Hematopoietic multipotent progenitor cell treated with erythropoietin and hydrocortisone succinate and interleukin-3 and kit ligand, for 8 days (in vitro differentiated cells): Measurements from ENCODE around the gene ZNF710.

Experiments used
- DNase-seq: peaks from one replicate; pipeline ENCODE4 v3.0.0-alpha.2; 2015

Gene ZNF710

DNA sequence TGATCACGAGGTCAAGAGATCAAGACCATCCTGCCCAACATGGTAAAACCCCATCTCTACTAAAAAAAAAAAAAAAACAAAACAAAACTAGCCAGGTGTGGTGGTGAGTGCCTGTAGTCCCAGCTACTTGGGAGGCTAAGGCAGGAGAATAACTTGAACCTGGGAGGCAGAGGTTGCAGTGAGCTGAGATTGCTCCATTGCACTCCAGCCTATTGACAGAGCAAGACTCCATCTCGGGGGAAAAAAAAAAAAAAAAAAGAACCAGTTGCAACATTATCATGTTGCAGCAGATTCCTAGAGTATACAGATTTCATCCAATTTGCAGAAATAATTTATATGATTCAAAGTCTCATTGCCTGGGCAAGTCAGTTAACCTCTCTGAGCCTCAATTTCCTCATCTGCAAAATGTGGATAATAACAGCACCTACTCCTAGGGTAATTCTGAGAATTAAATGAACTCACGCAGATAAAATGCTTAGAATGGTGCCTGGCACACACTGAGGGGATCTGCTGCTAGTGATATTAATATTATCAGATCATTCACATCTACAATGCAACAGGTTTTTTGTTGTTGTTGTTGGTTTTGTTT lies 108.1 kb downstream of the ZNF710 start:
- DNase-seq = peak; percentile 94

DNA sequence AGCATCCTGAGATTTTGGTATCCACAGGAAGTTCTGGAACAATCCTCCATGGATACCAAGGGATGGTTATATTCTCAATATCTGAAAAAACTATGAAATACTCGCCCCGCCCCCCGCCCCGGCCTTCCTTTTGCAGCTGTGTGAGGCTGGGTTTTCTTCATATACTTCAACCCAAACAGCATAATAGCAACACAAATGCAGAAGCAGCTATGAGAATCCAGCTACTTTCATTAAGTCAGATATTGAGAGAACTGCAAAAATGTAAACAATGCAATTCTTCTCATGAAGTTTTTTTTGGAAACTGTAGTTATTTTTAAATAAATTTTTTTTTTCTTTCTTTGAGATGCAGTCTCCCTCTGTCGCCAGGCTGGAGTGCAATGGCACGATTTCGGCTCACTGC lies 112.0 kb downstream of the ZNF710 start:
- DNase-seq = no peak

DNA sequence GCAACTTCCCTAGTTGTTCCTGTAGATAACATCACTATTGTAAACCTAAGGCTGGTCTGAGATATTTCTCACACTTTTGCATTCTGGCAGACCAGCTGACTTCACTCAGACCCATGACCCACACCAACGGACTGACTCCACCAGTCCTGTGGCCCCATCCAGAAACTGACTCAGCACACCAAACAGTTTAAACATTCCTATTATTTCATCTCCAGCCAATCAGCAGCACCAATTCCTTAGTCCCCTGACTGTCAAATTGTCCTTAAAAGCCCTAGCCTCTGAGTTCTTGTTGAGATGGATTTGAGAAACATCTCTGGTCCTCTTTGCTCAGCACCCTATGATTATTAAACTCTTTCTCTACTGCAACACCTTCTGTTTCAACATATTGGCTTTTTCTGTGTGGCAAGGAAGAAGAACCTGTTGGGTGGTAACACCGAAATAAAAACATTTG lies 113.4 kb downstream of the ZNF710 start:
- peak; percentile 72 for DNase-seq

DNA sequence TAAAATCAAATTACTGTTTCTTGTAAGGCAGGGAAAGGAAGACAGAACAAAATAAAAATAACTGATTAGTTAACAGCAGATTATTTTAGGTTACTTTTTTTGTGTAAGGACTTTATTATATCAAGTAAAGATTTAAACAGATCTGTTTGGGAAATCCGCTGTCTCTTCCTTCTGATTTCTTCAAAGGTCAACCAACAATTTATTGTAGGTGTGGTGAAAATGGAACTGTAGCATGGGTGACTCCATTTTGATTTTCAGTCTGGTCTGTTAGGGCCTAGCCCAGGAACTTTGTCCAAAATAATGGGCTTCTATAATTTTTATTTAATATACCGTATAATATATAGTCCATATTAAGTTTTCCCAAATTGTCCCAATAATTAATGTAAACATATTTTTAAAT lies 114.7 kb downstream of the ZNF710 start:
- DNase-seq = no peak

DNA sequence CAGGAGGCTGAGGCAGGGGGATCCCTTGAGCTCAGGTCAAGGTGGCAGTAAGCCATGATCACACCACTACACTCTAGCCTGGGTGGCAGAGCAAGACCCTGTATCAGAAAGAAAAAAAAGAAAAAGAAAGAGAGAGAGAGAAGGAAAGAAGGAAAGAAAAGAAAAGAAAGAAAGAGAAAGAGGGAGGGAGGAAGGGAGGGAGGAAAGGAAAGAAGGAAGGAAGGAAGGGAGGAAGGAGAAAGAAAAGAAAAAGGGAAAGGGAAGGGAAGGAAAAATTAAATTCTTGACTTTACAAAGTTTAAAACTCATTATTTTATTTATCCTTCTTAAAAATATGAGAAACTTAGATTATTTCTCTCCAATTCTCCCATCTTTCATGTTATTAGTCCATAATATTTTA lies 118.2 kb downstream of the ZNF710 start:
- DNase-seq = no peak

DNA sequence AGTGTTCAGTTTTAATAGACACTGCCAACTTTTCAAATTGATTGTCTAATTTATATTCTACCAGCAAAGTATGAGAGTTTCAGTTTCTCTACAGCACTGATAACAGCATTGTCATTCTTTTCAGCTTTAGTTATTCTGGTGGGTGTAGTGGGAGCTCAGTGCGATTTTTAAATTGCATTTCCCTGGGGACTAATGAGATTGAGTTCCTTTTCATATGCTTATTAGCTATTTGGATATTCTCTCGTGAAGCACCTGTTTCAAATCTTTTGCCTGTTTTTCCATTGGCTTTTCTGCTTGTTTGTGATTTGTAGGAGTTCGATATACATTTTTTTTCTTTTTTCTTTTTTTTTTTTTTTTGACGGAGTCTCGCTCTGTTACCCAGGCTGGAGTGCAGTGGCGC lies 120.0 kb downstream of the ZNF710 start:
- DNase-seq = no peak

DNA sequence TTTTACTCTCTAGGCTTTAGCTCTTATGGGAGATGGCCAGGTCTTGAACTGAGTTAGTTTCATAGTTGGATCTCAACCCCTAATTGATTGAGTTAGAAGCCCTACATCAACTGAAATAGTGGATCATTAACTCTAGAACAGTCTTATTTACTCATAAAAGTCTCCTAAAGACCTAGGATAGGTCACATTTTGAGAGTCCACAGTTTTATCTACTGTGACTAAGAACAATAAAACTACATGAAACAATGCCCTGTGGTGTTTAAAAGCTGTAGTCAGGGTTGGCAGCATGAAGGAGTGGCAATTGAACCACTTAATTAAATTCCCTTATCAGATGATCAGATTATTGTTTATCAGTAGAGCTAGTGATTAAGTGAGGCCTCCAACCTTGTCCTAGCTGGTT lies 123.4 kb downstream of the ZNF710 start:
- no peak for DNase-seq

DNA sequence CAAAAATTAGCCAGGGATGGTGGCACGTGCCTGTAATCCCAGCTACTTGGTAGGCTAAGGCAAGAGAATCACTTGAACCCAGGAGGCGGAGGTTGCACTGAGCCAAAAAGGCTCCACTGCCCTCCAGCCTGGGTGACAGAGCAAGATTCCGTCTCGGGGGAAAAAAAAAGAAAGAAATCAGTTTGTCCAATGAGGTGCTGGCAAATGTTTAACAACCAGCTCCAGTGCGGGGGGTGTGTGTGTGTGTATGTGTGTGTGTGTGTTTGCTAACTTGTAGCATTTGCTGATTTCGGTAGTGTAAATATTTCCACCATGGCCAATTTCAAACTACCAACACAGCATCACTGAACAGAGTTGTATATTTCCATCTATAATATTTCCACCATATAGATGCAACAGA lies 124.9 kb downstream of the ZNF710 start:
- DNase-seq = no peak

DNA sequence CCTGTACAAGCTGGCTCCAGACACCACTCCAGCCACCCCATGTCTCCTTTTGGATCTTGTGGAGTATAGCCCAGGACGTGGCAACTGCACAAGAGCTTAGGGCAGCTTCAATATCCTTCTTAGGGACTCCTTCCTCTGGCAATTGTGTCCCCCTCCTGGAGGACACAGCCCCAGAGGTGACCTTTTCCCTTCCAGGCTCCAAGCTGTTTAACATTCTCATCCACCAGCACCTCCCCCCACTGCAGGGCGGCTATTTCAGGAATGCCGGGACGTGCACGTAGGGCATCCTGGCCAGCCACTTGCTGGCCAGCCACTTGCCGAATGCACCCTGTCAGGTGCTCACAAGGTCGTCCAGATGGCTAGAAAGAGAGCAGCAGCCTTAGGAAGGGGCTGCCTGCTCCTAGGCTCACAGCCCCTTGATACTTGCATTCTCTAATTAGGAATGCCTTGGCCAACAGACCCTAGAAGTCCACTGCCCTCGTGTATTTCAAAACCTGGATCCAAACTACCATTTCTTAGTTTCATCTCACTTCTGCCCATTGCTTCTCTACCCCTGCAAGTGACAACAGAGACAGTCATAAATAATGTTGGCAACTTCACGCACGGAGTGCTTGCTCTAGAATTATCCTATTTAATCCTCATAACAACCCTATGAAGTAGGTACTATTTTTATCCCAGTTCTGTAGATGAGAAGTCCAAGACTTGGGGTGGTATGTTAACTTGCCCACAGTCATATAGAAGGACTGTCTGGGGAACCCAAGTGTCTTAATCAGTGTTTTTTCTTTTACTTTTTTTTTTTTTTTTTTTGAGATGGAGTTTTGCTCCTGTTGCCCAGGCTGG lies 125.7 kb downstream of the ZNF710 start:
- no peak for DNase-seq

DNA sequence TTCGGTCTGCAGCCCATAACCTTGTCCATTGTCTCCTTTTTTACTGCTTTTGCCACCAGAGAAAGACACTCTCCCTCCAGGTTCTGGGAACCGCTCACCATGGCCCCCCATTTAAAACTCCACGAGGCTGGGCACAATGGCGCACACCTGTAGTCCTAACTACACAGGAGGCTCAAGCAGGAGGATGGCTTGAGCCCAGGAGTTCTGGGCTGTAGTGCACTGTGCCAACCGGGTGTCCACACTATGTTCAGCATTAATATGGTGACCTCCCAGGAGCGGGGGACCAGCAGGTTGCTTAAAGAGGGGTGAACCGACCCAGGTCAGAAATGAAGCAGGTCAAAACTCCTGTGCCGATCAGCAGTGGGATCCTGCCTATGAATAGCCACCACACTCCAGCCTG lies 129.2 kb downstream of the ZNF710 start:
- DNase-seq = no peak
